K562 (cell line): ENCODE data around the gene ARHGEF1. TPM values are rescaled to one million over a fixed set of nuclear protein-coding genes. Genes with fewer than 3 reads are reported as not detected.
A peak's percentile ranks its signal among the peaks of the same experiment; 100 is the strongest.

Source experiments
- ATAC-seq: fragments of 200-7000 bp; cut with Tn5 transposase; 3 replicates; pipeline ENCODE4 v1.9.1; 2020; ENCODE audit warnings: moderate library complexity
- BruUV-seq: library from RNA; stranded (reverse); fragments of 400-500 nt; replicated peaks from 2 replicates; lab custom pipeline; 2021; lab: Mats Ljungman, UMichigan
- CTCF ChIA-PET: fragments of 300-600 bp; formaldehyde crosslinking; extraction: SDS; loops from one replicate; lab custom pipeline; 2021; ENCODE audit warnings: low intra/inter-chr PET ratio; lab: Yijun Ruan, JAX
- POLR2A ChIA-PET: fragments of 300-600, 350-650 bp; sonication (Branson Sonifier 250); formaldehyde crosslinking; extraction: SDS; loops from one replicate; lab custom pipeline; 2021; ENCODE audit warnings: antibody characterized with exemption, inconsistent platforms; lab: Yijun Ruan, JAX
- DNase-seq, 4 experiments: peaks; one replicate each; pipeline versions ENCODE4 v3.0.0 to v3.0.0-alpha.2; 2011 to 2018; ENCODE audit warnings: low spot score in 3 of 4, mixed read lengths in 3 of 4; ENCODE audit errors: extremely low read depth in 1 of 4
- FAIRE-seq: peaks from 2 replicates; lab custom pipeline; 2011; peaks lifted over from hg19 to GRCh38; lab: Jason Lieb, UNC
- H2AFZ ChIP-seq: 2 replicates; pipeline ENCODE4 v1.6.0; 2011; ENCODE audit warnings: low read depth, low read length, control low read depth, inconsistent platforms
- H3K27ac ChIP-seq: fragments of 200-600 bp; 3 replicates; pipeline ENCODE4 v1.8.0; 2011; ENCODE audit warnings: low read depth, mild to moderate bottlenecking, control low read depth, inconsistent platforms, low read length, moderate library complexity, mixed read lengths; ENCODE audit errors: extremely low read depth
- H3K27me3 ChIP-seq, 2 experiments: fragments of 300-600 bp in 1 of 2; 2 replicates in 1 of 2; 3 replicates in 1 of 2; pipeline versions ENCODE4 v1.6.0 to v1.8.0; 2011; ENCODE audit warnings: inconsistent platforms in 2 of 2, low read length in 2 of 2, mild to moderate bottlenecking in 1 of 2, mixed read lengths in 1 of 2, moderate library complexity in 1 of 2; ENCODE audit not compliant: control insufficient read depth in 2 of 2, insufficient read depth in 2 of 2
- H3K36me3 ChIP-seq: fragments of 300-600 bp; 3 replicates; pipeline ENCODE4 v1.8.0; 2011; ENCODE audit warnings: mild to moderate bottlenecking, low read length, inconsistent platforms; ENCODE audit not compliant: control insufficient read depth, insufficient read depth
- H3K4me1 ChIP-seq, 2 experiments: fragments of 200-600 bp in 1 of 2; replicated peaks in 1 of 2; 2 replicates in 1 of 2; 3 replicates in 1 of 2; pipeline versions ENCODE4 v1.5.1 to v1.8.0; 2011; ENCODE audit warnings: inconsistent platforms in 2 of 2, low read length in 2 of 2, mild to moderate bottlenecking in 1 of 2, mixed read lengths in 1 of 2, moderate library complexity in 1 of 2; ENCODE audit not compliant: control insufficient read depth in 2 of 2, insufficient read depth in 2 of 2
- H3K4me2 ChIP-seq: 2 replicates; pipeline ENCODE4 v1.6.1; 2011; ENCODE audit warnings: low read length, control low read depth, inconsistent platforms, mixed read lengths; ENCODE audit not compliant: insufficient read depth
- H3K4me3 ChIP-seq: fragments of 200-600 bp; sonication (generic), shearing (Covaris generic); 2 replicates; pipeline ENCODE4 v1.5.1; 2016; ENCODE audit warnings: control low read depth, inconsistent platforms
- H3K79me2 ChIP-seq: fragments of 200-600 bp; 3 replicates; pipeline ENCODE4 v1.8.0; 2011; ENCODE audit warnings: low read length, inconsistent platforms; ENCODE audit not compliant: control insufficient read depth, insufficient read depth
- H3K9ac ChIP-seq, 2 experiments: 2 replicates each; pipeline versions ENCODE4 v1.6.0 to v1.6.1; 2011; ENCODE audit warnings: low read depth in 2 of 2, low read length in 2 of 2, control low read depth in 1 of 2, inconsistent platforms in 1 of 2, mild to moderate bottlenecking in 1 of 2, mixed read lengths in 1 of 2; ENCODE audit not compliant: insufficient read depth in 1 of 2
- H3K9me1 ChIP-seq: one replicate; pipeline ENCODE4 v1.6.0; 2011; ENCODE audit warnings: inconsistent platforms, mild to moderate bottlenecking, low read length, moderate library complexity; ENCODE audit not compliant: control insufficient read depth, insufficient read depth
- H3K9me3 ChIP-seq: replicated peaks from 2 replicates; pipeline ENCODE4 v1.5.1; 2011; ENCODE audit warnings: low read depth, low read length, inconsistent platforms; ENCODE audit not compliant: control insufficient read depth, insufficient read depth
- H4K20me1 ChIP-seq: replicated peaks from 2 replicates; pipeline ENCODE4 v1.6.1; 2011; ENCODE audit warnings: low read length, inconsistent platforms, mixed read lengths; ENCODE audit not compliant: control insufficient read depth, insufficient read depth
- CEBPB ChIP-seq: fragments of 450-650 bp; IDR thresholded peaks from 2 replicates; pipeline ENCODE4 v1.6.1; 2016; ENCODE audit warnings: missing genetic modification characterization, missing compliant biosample characterization
- CTBP1 ChIP-seq: fragments of 450-650 bp; IDR thresholded peaks from 2 replicates; pipeline ENCODE4 v1.6.1; 2016; ENCODE audit warnings: borderline replicate concordance
- E2F1 ChIP-seq: sonication (generic); formaldehyde crosslinking; IDR thresholded peaks from 2 replicates; pipeline ENCODE4 v1.8.1; 2023; ENCODE audit warnings: mild to moderate bottlenecking, missing genetic modification reagents, moderate library complexity
- ERF ChIP-seq: fragments of 450-650 bp; formaldehyde crosslinking; IDR thresholded peaks from 2 replicates; pipeline ENCODE4 v1.4.0; 2020; ENCODE audit warnings: mild to moderate bottlenecking, mixed read lengths
- KDM1A ChIP-seq, 2 experiments: fragments of 450-650 bp; IDR thresholded peaks; 2 replicates each; pipeline ENCODE4 v1.6.1; 2016; ENCODE audit warnings: mild to moderate bottlenecking in 2 of 2
- NBN ChIP-seq: fragments of 450-650 bp; IDR thresholded peaks from 2 replicates; pipeline ENCODE4 v1.6.1; 2016; ENCODE audit warnings: low read depth, mild to moderate bottlenecking
- POLR2G ChIP-seq: fragments of 200-400 bp; formaldehyde crosslinking; IDR thresholded peaks from 2 replicates; pipeline ENCODE4 v1.6.1; 2017; ENCODE audit warnings: low read depth, mild to moderate bottlenecking, antibody characterized with exemption, low read length, moderate library complexity
- RBFOX2 ChIP-seq: fragments of 200-400 bp; formaldehyde crosslinking; IDR thresholded peaks from 2 replicates; pipeline ENCODE4 v1.6.1; 2017; ENCODE audit warnings: low read depth, mild to moderate bottlenecking, low read length, moderate library complexity
- TAF1 ChIP-seq: IDR thresholded peaks from 2 replicates; pipeline ENCODE4 v1.6.1; 2011; ENCODE audit warnings: mild to moderate bottlenecking, low read length, moderate library complexity; ENCODE audit not compliant: insufficient read depth, control insufficient read depth, severe bottlenecking; ENCODE audit errors: extremely low read depth
- WGBS: fragments of 100-300 bp; shearing (Covaris generic); methylation state at CpG from one replicate; pipeline ENCODE4 v1.1.6; 2016; ENCODE audit warnings: low coverage, mixed read lengths; ENCODE audit not compliant: insufficient coverage; ENCODE audit errors: missing lambda C conversion rate; 5-methylcytosine and 5-hydroxymethylcytosine counted together
- in situ Hi-C: fragments of 300-500 bp; cut with MboI; formaldehyde crosslinking; loops from 4 replicates; pipeline ENCODE4 v1.15.0; 2018; ENCODE audit warnings: inconsistent platforms, mixed read lengths
- intact Hi-C: fragments of 100-400 bp; cut with micrococcal nuclease; formaldehyde crosslinking; loops from 2 replicates; pipeline ENCODE4 v1.14.2; 2022
- polyA plus RNA-seq, 8 experiments: library from polyadenylated mRNA; depleted of rRNA in 4 of 8; stranded (reverse) in 5 of 8; unstranded in 3 of 8; fragments of >200 nt; fragmentation: Nextera tagmentation in 2 of 8; fragmentation: Illumina TruSeq in 1 of 8; extraction: Ambion mirVana in 2 of 8; extraction: Trizol in 1 of 8; gene quantifications; 2 replicates each; pipeline versions ENCODE4 v1.2.1 to v1.2.3, GENCODE V29; 2011 to 2014; ENCODE audit warnings: inconsistent platforms in 1 of 8, missing spikeins in 1 of 8
- total RNA-seq, 7 experiments: library from RNA; depleted of rRNA in 6 of 7; stranded (reverse); fragments of >200 nt in 6 of 7; fragmentation: Illumina TruSeq in 2 of 7; extraction: Trizol in 2 of 7; gene quantifications; 2 replicates each; pipeline versions ENCODE4 v1.2.1 to v1.2.3, GENCODE V29; 2011 to 2021; ENCODE audit warnings: low replicate concordance in 1 of 7
- TF ChIP-seq, protein P1 (sequence below), 2 experiments: fragments of 450-650 bp; IDR thresholded peaks; 2 replicates each; pipeline ENCODE4 v1.6.1; 2016; ENCODE audit warnings: mild to moderate bottlenecking in 2 of 2, borderline replicate concordance in 1 of 2, low read depth in 1 of 2, moderate library complexity in 1 of 2
- TF ChIP-seq, protein P2 (sequence below): fragments of 450-650 bp; IDR thresholded peaks from 2 replicates; pipeline ENCODE4 v1.7.0; 2016; ENCODE audit warnings: borderline replicate concordance

Gene ARHGEF1
- total and polyA plus RNA-seq, 9 of the 15 experiments (the other 6 are each of a cell fraction or from before 2014, with no cell fraction given), result 1.9 to 149 (median 29.8) TPM

DNA sequence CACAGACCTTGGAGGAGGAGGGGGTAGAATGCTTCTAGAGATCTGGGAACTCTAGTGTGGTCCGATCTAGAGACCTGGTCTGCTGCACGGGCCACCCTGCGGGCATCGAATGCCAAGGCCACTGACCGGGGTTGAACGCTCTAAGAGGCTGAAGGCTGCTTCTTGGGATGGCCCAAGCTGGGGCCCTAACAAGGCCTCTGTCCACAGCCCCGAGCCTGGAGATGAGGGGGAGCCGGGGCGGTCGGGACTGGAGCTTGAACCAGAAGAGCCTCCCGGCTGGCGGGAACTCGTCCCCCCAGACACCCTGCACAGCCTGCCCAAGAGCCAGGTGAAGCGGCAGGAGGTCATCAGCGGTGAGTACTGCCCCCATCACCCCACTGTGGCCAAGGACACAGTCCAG lies 15.3 kb downstream of the ARHGEF1 start:
- Histone ChIP-seq H3K4me2 (no peak overlapping the region), H3K9me1 (no peaks in the 10 kb centered on the region), H3K27ac (no peak overlapping the region), H3K79me2 (no peaks in the 10 kb centered on the region), H4K20me1 (no peaks in the 10 kb centered on the region), H3K36me3 (peaks cover 80% of the 10 kb centered on the region), H2AFZ (no peak overlapping the region), H3K27me3 (no peaks in the 10 kb centered on the region), H3K9me3 (no peaks in the 10 kb centered on the region), H3K4me1 (peaks cover 0 to 20% of the 10 kb centered on the region in 2 experiments; a peak in 2 of 5 replicates), H3K4me3 (no peak overlapping the region), H3K9ac (peak overlapping the region in 1 of 2 experiments; percentile 71; a peak in 1 of 4 replicates)
- no TSS peak for BruUV-seq
- ATAC-seq, result no peak
- intact Hi-C loops (no loop called here), in situ Hi-C loops (no loop called here)
- no peak for DNase-seq
- no peak for FAIRE-seq
- POLR2A ChIA-PET, result interaction anchor here (0.6 to 0.7 kb wide), 5 partner anchors 9 to 39 kb away, joined by 3 read pairs; no protein-coding TSS in a partner anchor
- 93% methylated on average over 13 of the region's 15 CpGs for WGBS
- CTCF ChIA-PET, result no interaction called here
- TF ChIP-seq POLR2G (peak; percentile 21; the same call in 1 of the 2 replicates), ERF (no peak), CEBPB (no peak), NBN (no peak), CTBP1 (no peak), RBFOX2 (0 out of 2 replicates have a peak, but pooled peaks have one; percentile 23), E2F1 (CRISPR knock-in tag) (no peak), KDM1A (IDR thresholded peaks at IDR 0.05) (no peak), TAF1 (no peak)
- TF ChIP-seq, protein P1, sequence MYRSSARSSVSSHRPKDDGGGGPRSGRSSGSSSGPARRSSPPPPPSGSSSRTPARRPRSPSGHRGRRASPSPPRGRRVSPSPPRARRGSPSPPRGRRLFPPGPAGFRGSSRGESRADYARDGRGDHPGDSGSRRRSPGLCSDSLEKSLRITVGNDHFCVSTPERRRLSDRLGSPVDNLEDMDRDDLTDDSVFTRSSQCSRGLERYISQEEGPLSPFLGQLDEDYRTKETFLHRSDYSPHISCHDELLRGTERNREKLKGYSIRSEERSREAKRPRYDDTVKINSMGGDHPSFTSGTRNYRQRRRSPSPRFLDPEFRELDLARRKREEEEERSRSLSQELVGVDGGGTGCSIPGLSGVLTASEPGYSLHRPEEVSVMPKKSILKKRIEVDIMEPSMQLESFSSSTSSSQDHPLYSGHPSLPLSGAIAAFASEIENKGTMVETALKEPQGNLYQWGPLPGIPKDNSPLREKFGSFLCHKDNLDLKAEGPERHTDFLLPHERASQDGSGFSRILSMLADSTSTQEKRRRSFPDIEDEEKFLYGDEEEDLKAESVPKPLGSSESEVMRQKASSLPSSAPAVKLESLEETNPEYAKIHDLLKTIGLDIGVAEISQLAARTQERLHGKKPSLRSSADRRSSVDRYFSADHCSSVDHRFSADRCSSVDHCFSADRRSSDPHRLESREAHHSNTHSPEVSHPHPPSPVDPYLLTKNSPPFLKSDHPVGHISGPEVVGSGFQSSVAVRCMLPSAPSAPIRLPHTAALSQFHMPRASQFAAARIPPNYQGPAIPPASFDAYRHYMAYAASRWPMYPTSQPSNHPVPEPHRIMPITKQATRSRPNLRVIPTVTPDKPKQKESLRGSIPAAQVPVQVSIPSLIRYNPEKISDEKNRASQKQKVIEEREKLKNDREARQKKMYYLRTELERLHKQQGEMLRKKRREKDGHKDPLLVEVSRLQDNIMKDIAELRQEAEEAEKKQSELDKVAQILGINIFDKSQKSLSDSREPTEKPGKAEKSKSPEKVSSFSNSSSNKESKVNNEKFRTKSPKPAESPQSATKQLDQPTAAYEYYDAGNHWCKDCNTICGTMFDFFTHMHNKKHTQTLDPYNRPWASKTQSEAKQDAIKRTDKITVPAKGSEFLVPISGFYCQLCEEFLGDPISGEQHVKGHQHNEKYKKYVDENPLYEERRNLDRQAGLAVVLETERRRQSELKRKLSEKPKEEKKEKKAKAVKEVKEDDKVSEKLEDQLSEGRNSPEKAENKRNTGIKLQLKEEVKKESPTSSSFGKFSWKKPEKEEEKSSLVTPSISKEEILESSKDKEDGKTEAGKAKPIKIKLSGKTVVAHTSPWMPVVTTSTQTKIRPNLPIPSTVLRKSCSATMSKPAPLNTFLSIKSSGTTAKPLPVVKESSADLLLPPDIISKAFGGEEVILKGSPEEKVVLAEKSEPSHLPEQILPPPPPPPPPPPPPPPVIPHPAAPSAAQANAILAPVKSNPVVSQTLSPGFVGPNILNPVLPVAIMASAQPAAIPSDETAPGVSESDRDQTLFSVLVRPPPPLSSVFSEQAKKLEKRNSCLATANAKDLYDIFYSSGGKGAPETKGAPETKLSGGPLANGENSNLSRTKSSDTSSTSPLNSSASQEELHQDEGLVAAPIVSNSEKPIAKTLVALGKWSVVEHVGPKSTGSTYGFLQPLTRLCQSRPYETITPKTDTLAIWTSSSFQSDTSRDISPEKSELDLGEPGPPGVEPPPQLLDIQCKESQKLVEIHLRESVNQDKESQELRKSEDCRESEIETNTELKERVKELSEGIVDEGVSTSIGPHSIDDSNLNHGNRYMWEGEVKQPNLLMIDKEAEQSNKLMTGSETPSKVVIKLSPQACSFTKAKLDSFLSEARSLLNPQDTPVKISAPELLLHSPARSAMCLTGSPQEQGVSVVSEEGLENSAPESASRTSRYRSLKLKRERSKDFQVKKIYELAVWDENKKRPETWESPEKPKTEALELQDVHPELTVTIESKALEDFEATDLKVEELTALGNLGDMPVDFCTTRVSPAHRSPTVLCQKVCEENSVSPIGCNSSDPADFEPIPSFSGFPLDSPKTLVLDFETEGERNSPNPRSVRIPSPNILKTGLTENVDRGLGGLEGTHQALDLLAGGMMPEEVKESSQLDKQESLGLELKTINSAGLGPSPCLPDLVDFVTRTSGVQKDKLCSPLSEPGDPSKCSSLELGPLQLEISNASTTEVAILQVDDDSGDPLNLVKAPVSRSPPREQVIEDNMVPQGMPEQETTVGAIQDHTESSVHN (IDR thresholded peaks at IDR 0.05; ENCODE audit: borderline replicate concordance in 1 of 2, low read depth in 1 of 2), result no peak
- TF ChIP-seq, protein P2, sequence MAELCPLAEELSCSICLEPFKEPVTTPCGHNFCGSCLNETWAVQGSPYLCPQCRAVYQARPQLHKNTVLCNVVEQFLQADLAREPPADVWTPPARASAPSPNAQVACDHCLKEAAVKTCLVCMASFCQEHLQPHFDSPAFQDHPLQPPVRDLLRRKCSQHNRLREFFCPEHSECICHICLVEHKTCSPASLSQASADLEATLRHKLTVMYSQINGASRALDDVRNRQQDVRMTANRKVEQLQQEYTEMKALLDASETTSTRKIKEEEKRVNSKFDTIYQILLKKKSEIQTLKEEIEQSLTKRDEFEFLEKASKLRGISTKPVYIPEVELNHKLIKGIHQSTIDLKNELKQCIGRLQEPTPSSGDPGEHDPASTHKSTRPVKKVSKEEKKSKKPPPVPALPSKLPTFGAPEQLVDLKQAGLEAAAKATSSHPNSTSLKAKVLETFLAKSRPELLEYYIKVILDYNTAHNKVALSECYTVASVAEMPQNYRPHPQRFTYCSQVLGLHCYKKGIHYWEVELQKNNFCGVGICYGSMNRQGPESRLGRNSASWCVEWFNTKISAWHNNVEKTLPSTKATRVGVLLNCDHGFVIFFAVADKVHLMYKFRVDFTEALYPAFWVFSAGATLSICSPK, result no peak
